CMK (cell line): ENCODE results near the gene PKN3.

Experiments
- DNase-seq: peaks from one replicate; pipeline ENCODE4 v3.0.0-alpha.2; 2010; ENCODE audit warnings: low read depth

The PKN3 gene

GRCh38 chr9:128747241-128747640, 44.9 kb downstream of the PKN3 start:
- DNase-seq: no peak

GRCh38 chr9:128750926-128751595, 48.8 kb downstream of the PKN3 start:
- DNase-seq: no peak

- DNase-seq: no peak
These were observed 51.3 kb downstream of the PKN3 start for GRCh38 chr9:128753627-128754026.

- no peak for DNase-seq
These were observed 55.3 kb downstream of the PKN3 start for GRCh38 chr9:128757602-128758001.

GRCh38 chr9:128762671-128763449, 60.6 kb downstream of the PKN3 start:
- no peak for DNase-seq

GRCh38 chr9:128764361-128764760, 62.1 kb downstream of the PKN3 start:
- no peak for DNase-seq

GRCh38 chr9:128765499-128765898, 63.2 kb downstream of the PKN3 start:
- no peak for DNase-seq

GRCh38 chr9:128768606-128769005, 66.3 kb downstream of the PKN3 start:
- DNase-seq: peak; percentile 63
